Inflammatory macrophage treated with lipopolysaccharide for 1 hour (primary cell): ENCODE data around the gene ADK.
A peak's percentile ranks its signal among the peaks of the same experiment; 100 is the strongest.

Experiments
- DNase-seq, 2 donors: peaks; one replicate each; pipeline ENCODE4 v3.0.0-alpha.2; 2020 to 2022

ADK gene

DNA sequence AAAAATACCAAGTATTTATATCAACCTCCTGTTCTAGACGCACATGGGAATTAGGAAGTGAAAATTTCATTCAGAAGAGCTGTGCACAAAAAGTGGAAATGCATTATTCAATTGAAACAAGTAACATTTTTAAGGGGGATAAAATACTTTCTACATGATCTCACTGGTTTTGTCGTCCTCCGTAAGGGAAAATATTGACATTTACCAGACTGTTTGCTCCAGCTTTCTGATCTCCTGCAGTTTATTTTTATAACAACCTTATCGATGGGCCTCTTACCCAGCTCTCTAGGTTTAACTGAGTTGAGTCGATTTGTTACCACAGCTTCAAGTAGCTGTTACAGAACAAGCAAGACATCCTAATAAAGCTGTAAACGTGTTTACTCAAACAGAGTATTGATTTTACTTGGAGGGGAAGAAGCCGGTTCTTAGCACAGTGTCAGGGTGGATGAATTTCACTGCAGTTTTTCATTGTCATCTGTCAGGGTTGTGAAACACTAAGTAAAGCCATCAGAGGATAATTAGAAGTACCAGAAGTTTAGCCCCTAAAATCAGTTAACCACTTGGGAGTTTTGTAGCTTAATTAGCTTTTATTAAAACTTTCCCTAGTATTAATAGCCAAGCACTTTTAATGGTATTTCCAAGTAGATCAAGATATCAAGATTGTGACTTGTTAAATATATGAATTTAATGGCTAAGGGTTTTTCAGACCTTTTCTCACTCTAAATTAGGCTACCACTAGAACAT lies 532.8 kb downstream of the ADK start:
- DNase-seq, result peak in 1 of 2 donors; percentile 5

DNA sequence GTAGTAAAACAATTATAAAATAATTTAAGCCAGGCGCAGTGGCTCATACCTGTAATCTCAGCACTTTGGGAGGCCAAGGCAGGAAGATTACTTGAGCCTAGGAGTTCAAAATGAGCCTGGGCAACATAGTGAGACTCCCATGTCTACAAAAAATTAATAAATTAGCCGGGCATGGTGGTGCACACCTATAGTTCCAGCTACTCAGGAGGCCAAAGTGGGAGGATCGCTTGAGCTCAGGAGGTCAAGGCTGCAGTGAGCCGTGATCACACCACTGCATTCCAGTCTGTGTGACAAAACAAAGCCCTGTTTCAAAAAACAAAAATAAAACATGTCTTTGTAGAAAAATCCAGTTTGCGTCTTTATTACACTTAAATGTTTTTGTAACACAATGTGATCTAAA lies 533.4 kb downstream of the ADK start:
- no peak for DNase-seq

DNA sequence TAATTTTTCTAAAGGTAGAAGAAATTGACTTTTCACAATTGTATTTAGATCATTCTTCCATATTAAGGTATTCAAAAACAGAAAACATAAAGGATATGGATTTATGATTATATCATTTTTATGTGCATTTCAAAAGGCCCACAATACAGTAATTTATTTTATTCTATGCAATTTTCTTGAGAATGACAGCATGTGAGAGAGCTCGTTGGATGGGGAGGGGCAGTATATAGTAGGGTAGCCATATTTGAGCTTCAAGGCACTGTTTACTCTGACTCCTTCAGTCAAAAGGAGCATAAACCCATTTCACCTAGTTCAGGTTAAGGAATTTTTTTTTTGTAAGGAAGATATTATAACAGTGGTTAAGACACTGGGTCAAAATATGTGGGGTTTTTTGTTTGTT lies 534.5 kb downstream of the ADK start:
- DNase-seq, result no peak

DNA sequence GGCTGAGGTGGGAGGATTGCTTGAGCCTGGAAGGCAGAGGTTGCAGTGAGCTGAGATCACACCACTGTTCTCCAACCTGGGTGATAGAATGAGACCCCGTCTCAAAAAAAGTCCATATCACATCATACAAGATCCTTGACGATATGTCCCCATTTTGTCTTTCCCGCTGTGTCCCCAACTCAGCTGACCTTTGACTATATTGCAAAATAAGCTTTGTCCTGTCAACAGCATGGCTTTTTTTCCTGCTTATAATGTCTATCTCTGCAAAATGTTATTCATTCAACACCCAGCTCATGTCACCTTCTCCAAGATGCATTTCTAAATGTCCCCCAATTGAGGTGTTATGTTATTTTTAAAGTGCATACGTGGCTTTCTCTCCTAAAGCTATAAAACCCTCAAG lies 539.4 kb downstream of the ADK start:
- DNase-seq, result no peak

DNA sequence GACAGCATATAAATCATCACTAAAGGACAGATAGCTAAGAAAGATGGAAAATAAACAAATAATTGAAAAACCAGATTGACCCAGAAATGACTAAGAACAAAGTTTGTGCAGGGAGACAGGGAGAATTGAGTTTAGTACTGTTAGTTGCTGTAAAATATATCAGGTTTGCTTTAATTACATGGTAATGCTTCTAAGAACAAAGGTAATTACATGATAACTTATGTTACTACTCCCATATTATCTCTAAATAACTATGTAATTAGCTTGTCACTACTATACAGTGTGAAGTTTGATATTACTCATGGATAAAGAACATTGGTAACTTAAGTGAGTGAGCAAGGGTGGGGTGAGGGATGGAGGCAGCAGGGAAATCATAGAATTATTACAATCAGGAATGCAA lies 540.1 kb downstream of the ADK start:
- DNase-seq, result no peak

DNA sequence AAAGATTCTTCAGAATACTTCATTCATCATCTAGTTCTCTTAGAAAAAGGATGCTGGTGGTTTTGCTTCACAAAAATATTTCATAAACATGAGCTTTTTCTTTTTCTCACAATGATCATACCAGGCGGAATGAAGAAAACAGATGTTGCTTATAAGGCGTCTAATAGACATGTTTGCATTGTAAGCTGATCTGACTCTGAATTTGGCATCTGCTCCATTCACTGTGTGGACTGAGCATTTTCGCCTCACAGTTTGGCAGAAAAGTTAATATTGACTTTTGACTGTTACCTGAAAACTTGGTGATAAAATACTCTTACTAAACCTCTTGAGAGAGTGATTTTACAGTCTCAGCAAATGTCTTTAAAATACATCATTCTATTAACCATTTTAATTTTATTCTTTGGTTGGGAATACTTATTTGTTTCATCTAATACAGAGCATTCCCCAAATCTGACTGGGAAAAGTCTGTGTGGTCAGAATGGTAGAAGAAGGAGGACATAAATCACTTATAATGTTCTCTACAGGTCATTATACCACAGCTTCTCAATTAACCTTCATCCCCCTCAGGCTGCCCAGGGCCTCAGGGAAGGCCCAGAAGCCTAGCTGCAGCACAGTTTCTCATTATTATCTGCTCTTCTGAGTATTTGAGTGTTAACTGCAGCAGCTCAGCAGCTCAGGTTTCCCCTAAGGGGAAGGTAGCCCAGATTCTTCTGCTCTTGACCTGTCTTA lies 553.8 kb downstream of the ADK start:
- no peak for DNase-seq

DNA sequence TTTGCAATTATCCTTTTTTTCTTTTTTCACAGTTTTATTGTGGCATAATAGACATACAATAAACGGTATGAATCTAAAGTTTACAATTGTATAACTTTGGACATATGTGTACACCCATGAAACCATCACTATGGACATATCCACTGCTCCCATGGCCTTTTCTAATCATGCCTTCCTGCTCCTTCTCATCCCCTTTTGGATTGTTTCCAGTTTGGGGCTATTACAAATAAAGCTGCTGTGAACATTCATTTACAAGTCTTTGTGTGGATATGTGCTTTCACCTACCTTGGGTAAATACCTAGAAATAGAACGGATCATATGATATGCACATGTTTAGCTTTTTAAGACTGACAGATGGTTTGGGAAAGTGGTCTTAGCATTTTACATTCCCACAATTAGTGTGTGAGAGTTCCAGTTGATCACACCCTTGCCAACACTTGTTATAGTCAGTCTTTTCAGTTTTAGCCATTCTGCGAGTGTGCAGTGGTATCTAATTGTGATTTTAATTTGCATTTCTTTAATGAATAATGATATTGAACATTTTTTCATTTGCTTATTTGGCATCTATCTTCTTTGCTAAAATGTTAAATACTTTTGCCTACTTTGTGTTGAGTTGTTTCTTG lies 554.4 kb downstream of the ADK start:
- no peak for DNase-seq

DNA sequence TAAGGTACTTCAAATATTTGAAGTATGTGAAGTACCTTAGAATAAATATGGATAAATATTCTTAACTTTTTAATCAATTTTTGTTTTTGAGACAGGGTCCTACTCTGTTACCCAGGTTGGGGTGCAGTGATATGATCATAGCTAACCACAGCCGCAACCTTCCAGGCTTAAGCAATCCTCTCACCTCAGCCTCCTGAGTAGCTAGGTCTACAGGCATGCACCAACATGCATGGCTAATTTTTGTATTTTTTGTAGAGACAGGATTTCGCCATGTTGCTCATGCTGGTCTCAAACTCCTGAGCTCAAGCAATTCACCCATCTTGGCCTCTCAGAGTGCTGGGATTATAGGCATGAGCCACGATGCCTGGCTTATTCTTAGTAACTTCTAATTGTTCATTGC lies 555.9 kb downstream of the ADK start:
- no peak for DNase-seq

DNA sequence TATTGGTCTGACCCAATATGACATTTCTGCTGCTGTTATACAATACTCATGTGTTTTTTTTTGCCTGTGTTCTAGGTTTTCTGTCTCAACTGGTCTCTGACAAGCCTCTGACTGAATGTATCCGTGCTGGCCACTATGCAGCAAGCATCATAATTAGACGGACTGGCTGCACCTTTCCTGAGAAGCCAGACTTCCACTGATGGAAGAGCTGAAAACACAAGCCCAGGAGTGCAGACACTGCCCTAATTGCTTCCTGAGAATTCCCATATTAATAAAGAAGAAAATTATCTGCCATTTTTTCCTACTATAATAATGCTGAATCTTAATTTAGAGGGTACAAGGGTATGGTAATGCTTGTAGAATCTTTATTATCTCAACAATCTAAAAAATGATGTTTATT lies 557.2 kb downstream of the ADK start:
- DNase-seq, result no peak

DNA sequence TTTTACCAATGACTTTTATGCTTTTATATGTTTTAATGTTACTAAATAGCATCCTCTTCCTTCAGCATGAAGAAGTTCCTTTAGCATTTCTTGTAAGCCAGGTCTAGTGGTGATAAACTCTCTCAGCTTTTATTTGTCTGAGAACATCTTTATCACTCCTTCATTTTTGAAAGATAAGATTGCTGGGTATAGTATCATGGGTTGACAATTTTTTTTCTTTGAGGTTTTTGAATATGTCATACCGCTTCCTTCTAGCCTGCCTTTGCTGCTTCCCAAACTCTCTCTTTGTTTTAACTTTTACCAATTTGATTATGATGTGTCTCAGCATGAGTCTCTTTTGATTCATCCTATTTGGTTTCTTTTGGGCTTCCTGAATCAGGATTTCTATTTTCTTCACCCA lies 567.2 kb downstream of the ADK start:
- no peak for DNase-seq

DNA sequence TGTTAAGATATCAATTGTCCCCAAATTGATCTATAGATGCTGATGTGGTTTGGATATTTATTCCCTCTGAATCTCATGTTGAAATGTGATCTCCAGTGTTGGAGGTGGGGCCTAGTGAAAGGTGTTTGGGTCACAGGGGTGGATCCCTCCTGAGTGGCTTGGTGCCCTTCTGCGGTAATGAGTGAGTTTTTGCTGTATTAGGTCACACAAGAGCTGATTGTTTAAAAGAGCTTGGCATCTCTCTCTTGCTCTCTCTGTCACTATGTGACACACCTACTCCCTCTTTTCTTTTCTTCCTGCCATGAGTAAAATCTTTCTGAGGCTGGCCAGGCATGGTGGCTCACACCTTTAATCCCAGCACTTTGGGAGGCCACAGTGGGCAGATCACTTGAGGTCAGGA lies 577.2 kb downstream of the ADK start:
- no peak for DNase-seq

DNA sequence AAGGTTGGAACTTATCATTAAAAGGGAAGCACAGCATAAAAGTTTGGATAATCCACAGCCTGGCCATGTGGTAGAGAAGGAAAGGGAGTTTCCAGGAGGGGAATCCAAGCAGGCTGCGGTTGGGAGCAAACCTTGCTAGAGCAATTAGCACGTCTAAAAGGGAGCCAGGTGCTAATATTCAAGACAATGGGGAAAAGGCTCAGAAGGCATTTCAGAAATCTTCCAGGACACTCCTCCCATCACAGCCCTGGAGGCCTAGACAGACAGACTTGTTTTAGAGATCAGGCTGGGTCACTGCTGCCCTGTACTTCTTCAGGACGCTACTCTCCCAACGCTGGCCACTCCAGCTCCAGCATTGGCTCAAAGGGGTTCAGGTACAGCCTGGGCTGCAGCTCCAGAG lies 579.2 kb downstream of the ADK start:
- no peak for DNase-seq

DNA sequence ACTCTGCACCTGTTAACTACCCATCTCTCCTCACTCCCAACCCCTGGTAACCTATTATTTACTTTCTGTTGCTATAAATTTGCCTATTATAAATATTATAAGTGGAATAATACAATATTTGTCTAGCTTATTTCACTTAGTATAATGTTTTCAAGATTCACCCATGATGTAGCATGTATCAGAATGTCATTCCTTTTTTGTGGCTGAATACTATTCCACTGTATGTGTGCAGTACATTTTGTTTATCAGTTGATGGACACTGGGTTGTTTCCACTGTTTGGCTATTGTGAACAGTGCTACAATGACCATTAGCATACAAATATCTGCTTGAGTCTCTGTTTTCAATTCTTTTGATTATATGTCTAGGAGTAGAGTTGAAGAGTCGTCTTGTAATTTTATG lies 582.6 kb downstream of the ADK start:
- no peak for DNase-seq

DNA sequence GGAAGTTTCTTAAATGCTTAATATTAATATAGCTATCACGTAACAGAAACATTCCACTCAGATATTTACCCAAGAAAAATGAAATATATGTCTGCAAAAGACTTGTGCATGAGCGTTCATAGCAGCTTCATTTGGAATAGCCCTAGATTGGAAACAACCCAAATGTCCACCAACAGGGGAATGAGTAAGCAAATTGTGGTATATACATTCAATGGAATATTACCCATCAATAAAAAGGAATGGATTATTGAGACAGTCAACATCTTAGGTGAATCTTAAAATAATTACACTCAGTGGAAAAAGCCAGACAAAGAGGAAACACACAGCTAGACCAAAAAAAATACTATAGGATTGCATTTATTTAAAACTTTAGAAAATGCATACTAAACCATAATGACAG lies 585.0 kb downstream of the ADK start:
- DNase-seq, result no peak

DNA sequence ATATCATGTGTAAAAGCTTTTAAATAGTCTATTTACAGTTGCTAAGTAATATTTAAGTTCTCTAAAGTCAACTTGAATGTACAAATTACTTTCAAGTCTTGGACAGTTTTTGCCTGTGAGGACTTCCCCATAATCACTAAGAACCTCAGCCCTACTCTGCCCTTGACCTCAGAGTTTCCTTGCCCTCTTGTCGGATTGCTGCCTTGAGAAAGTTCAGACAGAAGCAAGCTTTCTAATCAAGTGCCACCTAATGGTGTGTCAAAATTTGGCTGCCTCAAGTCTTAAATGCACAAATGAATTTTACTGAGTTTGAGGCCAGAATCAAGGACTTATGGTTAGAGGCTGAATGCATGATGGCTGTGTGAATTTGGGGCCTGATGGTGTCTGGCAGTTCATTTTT lies 587.0 kb downstream of the ADK start:
- peak; percentile 28 to 42 for DNase-seq

DNA sequence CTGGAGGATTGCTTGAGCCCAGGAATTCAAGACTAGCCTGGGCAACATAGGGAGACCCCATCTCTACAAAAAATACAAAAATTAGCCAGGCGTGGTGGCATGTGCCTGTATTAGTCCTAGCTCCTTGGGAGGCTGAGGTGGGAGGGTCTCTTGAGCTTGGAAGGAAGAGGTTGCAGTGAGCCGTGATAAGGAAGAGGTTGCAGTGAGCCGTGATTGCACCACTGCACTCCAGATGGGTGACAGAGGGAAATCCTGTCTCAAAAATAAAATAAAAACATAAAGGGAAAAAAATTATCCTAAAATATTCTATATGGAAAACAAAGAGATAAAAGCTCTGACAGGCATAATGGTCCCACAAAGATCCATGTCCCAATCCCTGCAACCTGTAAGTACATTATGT lies 587.5 kb downstream of the ADK start:
- no peak for DNase-seq

DNA sequence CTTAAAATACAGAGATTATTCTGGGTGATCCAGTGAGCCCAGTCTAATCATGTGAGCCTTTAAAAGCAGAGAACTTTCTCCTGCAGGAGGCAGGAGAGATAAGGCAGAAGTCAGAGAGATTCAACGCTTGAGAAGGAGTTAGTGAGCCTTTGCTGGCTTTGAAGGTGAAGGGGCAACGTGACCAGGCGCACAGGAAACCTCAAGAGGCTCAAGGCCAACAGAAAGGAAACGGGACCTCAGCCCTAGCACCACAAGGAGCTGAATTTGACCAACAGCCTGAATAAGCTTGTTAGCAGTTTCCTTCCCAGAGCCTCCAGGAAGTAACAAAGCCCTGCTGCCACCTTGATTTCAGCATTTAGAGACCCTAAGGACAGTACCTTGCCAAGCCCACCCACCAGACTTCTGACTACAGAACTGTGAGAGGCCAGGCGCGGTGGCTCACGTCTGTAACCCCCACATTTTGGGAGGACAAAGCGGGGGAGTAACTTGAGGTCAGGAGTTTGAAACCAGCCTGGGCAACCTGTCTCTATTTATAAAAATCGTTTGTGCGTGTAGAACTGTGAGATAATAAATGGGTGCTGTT lies 588.1 kb downstream of the ADK start:
- peak in 1 of 2 donors; percentile 7 for DNase-seq

DNA sequence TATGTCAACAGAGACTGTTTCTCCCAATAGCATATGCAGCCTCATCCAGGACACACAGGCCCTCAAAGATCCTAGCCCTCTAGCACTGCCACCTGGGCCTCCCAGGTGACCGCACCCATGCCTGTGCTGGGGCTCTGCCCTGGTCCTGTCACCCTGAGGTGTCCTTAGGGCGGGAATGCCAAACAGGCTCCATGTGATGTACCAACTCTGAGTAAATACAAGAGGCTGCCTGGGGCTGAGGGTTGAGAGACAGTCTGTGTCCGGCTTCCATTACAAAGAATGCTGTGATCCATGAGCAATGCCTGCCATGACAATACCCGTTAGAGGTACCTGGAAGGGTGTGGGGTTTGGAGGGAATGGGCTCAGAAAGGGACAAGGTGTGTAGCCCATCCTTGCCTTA lies 592.4 kb downstream of the ADK start:
- DNase-seq, result no peak

DNA sequence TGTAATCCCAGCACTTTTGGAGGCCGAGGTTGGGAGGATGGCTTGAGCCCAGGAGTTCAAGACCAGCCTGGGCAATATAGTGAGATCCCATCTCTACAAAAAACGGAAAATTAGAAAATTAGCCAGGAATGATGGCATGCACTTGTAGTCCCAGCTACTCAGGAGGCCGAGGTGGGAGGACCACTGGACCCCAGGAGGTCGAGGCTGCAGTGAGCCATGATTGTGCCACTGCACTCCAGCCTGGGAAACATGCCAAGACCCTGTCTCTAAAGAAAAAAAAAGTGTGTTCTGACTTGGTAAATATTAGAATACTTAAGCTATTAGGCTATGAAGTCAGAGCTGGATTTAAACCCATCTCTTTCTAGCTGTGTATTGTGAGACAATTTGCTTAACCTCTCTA lies 594.4 kb downstream of the ADK start:
- no peak for DNase-seq

DNA sequence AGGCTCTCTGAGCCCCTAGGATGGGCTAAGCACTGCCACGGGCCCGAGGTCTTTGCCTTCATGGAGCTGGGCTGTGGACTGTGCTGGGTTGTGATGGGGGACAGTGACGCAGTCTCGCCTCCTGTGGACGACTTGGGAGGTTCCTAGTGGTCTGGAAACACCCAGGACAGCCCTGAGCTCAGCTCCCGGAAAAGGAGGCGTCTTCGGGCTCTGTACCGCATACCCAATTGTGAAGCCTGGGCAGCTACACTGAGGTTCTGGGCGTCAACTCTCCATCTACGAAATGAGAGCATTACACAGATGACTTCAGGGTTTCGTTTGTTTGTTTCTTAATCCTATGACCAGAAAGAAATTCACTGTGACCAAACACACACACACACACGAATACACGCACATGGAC lies 595.8 kb downstream of the ADK start:
- DNase-seq, result no peak

DNA sequence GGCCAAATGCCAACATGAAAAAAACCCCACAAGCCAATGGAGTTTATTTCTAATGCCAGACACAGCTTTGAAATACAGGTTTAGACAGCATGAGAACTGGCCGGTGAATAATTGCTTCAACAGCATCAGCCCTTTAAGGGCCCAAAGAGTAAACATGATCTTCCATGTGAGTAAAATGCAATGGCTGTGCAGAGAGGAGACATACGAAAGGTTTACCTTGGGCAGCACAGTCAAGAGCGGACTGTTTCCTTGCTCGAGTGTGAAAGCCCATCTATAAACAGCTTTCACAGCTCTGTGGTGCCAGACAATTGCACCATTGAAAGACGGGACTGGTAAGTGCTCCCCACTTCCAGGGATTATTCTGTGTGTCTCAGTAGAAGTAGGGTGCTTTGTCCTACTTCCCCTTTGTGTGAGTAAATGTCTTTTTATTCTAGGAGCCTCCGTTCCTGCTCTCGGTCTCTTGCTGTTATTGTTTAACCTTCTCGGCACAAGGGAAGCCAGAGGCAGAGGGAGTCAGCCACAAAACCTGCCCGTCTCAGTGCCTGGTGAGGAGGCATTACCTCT lies 597.5 kb downstream of the ADK start:
- DNase-seq, result peak in 1 of 2 donors; percentile 12

DNA sequence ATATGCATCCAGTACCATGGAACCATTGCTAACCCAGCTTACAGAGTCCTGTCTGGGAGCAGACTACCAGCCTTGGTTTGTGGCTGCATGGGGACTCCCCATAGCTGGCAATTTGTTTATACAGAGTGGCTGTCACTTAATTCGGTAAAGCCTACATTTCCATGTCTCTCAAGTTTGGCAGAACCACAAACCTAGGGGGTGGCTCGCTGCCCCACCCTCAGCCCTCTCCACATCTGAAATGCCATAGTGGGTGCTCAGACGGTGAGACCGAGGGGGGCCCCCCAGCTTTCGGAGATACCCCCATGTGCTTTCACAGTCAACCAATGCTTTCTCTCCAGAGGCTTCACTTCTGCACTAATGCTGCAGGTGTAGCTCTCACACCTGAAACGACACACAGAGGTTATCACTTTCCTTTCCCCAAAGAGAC lies 599.8 kb downstream of the ADK start:
- DNase-seq, result no peak

DNA sequence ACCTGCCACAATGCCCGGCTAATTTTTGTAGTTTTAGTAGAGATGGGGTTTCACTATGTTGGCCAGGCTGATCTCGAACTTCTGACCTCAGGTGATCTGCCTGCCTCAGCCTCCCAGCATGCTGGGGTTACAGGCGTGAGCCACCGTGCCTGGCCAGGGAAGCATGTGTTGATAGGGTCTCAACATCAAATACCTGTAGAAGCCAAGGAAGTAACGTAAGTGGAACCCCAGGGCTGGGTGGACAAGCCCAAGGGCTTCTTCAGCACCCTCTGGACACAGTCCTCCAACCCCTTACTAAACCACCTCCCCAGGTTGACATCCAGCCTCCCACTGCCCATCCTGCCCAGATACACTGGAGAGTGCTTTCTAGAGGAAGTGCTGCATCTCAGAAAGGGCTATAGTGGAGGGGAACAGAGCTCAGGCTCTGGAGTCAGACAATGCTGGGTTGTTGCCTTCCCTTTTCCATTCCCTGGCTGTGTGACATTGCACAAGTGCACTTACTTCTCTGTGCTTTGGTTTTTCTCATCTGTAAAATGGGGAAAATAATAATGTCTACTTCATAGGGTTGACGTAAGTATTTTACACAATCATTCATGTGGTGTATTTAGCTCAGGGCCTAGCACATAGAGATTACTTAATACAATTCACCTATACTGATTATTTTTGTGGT lies 601.5 kb downstream of the ADK start:
- peak; percentile 41 to 86 for DNase-seq
